HG03439 (cell line): ENCODE results near the gene STX19.
A peak's percentile ranks its signal among the peaks of the same experiment; 100 is the strongest.
"Not testable (repeated sequence)": the region's sequence is repeated elsewhere in the genome, so short reads cannot be mapped to it uniquely, and the experiment has no call there.

Experiments used
- ATAC-seq: cut with Tn5 transposase; IDR thresholded peaks from one replicate; pipeline ENCODE4 v1.9.1; 2021; ENCODE audit warnings: mild to moderate bottlenecking, moderate library complexity; ENCODE audit not compliant: unreplicated experiment

STX19 gene, protein sequence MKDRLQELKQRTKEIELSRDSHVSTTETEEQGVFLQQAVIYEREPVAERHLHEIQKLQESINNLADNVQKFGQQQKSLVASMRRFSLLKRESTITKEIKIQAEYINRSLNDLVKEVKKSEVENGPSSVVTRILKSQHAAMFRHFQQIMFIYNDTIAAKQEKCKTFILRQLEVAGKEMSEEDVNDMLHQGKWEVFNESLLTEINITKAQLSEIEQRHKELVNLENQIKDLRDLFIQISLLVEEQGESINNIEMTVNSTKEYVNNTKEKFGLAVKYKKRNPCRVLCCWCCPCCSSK

DNA sequence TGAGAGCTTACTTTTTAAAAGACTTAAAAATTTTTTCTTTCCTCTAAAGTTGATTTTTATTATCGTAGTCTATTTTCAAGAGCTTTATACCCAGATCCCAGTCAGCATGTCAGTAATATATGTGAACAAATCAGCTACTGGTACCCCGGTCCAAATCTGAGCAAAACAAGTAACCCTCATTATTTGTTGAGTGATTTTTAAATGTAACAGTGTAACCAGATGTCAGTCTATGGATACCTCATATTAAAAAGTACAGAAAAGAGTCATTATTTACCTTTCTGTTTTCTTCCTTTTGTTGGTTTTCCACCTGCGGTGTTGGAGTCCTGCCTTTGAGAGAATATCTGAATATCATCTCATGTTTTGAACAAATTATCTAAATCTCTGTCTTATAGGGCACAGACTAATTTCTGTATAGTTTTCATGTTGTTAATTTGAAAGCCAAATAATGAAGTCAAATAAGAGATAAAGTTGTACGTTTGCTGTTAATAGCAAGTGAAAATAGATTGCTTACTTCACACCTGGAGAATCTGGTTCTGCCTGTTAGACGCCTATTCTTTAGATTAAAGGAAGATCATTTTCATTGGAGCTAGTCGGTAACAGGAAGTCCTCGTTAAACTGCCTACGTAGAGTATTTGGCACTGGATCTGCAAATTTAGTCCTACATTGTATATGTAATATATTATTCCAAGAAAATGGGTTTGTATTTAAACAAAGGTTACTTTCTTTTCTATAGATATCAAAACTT lies at the start of gene STX19:
Gene STX19 (minus strand): TSS at position 505 of the 745 bp plus-strand sequence. CDS start 13,328 bp downstream, outside the sequence.
- ATAC-seq, result no peak

- no peak for ATAC-seq
Observed at GRCh38 chr3:94076055-94076454, 47.7 kb upstream of the STX19 start.

GRCh38 chr3:94071713-94072284 lies 43.4 kb upstream of the STX19 start:
- peak; percentile 60 for ATAC-seq

DNA sequence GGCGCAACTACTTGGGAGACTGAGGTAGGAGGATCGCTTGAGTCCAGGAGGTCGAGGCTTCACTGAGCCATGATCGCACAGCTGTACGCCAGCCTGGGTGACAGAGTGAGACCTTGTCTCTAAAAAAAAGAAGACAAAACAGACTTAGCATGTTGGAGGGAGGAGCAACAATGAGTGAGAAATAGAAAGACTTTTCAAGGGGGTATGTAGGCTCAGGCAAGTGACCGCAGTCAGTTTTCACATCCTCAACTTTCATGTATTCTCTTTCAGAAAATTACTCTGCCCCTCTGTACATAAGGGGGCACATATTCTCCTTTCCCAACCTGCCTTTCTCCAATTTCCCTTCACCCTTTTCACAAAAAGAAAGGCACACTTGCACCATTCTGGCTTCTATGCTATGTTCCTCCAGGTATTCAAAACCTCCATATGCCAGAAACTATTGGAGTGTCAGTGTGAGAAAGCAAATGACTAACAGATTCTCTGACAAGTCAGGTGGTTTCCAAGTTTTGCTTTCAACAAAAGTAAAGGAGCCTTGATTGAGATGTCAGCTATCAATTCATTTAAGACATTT lies 42.0 kb upstream of the STX19 start:
- peak; percentile 76 for ATAC-seq

DNA sequence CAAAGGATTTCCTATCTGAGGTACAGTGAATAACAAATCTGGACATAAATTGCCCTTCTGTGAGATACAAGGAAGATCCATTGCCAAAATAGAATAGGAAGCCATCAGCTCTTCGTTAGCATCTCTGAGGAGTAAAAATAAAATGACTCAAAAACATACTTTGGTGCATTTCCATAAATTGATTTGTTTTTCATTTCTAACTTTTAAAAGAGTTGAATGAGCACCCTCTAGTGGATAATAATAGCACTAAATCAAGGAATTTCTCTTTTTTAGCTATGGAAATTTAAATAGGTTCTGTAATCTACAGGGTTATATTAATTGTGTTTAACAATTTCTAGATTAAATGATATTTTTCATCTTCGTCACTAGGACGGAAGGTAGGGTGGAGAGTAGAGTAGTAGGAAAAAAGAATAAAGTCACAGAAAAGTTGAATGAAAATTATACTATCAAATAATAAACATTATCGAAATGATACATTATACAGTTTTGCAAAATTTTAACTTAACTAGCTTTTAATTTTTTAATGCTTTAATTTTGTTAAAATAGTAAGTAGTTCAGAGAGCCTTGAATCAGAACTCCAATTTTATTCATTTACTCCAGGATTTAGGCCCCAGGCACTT lies 40.9 kb upstream of the STX19 start:
- no peak for ATAC-seq

DNA sequence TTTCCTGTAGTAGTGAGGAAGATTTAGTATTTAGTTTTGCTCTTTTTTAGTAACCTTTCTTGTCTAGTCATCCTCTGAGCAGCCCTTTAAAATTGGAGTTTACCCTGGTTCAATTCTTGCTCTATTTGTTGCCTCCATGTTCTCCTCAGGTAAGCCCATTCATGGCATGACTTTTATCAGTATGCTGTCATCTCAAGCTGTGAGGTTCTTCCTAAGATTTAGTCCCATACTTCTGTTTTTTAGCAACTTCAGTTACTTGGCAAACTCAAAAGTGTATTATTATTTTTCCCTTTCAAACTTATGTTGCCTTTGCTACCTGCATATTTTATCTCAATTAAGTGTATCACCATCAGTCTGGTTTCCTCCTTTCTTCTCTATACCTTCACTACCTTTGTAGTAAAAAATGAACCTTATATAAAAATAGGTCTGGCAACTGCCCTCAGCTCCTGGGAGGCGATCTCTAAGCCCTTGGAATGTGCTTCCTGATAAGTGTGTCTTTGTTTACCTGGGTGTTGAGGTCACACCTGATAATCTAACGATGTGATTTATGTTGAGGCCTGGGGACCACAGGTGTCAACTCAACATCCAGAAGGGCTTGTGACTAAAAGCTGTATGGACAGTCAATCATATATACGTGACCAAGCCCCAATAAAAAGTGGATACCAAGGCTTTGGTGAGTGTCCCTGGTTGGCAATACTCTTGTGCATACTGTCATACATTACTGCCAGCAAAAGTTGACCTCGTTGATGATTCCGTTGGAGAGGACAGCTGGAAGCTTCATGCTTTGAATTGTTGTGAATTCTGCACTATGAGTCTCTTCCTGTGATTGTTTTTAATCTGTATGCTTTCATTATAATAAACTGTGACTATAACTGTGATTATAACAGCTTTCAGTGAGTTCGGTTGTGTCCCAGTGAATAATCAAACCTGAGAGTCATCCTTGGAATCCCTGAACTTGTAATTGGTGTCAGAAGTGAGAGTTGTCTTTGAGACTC lies 38.4 kb upstream of the STX19 start:
- no peak for ATAC-seq

DNA sequence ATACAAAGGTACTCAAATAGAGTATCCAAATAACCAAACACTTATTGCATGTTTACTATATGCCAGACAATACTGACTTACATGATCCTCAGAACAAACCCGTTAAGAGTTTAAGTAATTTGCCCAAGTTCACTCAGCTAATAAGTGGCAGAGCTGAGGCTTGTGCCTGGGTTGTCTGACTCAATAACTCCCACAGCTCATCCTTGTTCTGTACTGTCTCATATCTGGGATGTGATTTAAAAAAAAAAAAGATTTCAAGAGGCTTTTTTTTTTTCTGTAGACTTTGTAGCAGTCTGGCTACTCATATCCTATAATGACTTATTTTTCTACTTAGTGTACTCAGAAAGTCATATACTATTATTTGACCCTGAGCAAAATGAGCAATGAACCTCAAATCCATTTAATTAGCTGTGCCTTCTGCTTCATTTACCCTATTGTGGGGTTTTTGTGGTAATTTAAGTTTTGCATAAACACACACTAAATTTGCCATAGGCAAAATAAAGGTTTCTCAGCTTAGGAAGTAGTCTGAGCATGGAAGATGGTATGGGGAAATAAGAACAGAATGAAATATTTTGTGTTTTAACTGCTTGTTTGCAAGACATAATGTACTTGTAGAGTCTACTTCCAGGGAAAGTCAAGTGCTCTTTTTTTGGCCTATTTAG lies 37.6 kb upstream of the STX19 start:
- no peak for ATAC-seq

DNA sequence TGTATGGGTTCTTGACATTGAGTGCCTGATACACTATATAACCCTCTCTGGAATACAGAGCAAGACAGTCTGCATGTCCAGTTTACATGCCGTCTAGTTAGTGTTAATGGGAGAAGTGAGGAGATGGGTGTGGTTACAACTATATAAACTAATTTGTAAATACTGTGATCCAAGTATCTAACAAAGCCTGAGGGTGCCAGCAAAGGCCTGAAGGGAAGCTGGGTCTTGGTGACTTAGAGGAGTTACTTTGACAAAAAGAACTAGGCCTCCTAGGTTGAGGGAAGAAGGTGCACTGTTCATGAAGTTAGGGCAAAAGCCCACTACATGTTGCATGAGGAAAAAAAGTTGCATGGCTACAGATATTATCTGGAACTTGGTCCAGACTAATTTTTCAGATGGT lies 36.7 kb upstream of the STX19 start:
- no peak for ATAC-seq

DNA sequence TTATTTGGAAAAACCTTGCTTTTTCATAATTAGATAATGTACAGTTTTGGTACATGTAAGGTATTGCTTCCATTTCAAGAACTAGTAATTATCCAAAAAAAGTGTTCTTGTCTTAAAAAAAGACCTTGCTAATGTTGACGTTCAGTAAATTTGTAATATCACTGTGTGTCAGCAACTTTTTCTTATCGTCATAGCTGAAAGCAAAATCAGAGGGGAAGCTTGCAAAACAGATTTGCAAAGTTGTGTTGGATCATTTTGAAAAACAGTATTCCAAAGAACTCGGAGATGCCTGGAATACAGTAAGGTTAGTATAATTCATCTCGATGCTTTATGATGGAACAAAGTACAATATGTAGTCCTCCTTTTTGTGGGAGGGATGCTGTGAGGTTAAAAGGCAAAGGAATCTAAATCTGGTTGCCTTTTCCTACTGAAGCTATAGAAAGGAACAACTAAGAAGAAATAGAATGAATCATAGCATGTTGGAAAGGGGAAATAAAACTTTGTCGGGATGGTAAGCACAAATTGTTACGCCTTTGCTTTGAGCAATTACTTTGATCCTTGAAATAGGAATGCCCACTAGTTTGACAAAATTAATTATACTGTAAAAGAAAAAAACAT lies 36.0 kb upstream of the STX19 start:
- ATAC-seq, result no peak

DNA sequence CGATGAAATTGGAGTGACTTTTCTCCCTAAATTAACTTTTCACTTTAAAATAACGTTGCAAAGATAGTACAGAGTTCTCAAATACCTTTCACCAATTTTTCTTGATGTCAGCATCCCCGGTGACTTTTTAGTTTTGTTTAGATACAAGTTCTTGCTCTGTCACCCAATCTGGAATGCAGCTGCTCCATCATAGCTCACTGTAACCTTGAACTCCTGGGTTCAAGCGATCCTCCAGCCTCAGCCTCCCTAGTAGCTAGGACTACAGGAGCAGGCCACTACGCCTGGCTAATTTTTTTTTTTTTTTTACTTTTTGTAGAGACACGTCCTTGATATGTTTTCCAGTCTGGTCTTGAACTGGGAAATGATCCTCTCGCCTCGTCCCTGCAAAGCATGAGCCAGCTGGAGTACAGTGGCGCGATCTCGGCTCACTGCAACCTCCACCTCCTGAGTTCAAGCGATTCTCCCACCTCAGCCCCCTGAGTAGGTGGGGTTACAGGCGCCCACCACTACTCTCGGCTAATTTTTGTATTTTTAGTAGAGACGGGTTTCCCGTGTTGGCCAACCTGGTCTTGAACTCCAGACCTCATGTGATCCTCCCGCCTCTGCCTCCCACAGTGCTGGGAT lies 35.2 kb upstream of the STX19 start:
- no peak for ATAC-seq

GRCh38 chr3:94062513-94063404 lies 34.4 kb upstream of the STX19 start, which contains the start of the genes DHFR2 and NSUN3:
Gene DHFR2, minus strand, starts transcription at chr3:94062916. Its CDS starts 1,405 bp downstream, at chr3:94061511.
Gene NSUN3, plus strand, starts transcription at chr3:94063061. Its CDS starts 66 bp downstream, at chr3:94063127.
- peak; percentile 95 for ATAC-seq

- ATAC-seq, result no peak
Observed at GRCh38 chr3:94061297-94061696, 32.9 kb upstream of the STX19 start.

GRCh38 chr3:94050546-94050945 lies 22.1 kb upstream of the STX19 start:
- no peak for ATAC-seq

GRCh38 chr3:94049267-94049666 lies 20.9 kb upstream of the STX19 start:
- ATAC-seq, result no peak

- no peak for ATAC-seq
Observed at GRCh38 chr3:94046533-94046932, 18.1 kb upstream of the STX19 start.

DNA sequence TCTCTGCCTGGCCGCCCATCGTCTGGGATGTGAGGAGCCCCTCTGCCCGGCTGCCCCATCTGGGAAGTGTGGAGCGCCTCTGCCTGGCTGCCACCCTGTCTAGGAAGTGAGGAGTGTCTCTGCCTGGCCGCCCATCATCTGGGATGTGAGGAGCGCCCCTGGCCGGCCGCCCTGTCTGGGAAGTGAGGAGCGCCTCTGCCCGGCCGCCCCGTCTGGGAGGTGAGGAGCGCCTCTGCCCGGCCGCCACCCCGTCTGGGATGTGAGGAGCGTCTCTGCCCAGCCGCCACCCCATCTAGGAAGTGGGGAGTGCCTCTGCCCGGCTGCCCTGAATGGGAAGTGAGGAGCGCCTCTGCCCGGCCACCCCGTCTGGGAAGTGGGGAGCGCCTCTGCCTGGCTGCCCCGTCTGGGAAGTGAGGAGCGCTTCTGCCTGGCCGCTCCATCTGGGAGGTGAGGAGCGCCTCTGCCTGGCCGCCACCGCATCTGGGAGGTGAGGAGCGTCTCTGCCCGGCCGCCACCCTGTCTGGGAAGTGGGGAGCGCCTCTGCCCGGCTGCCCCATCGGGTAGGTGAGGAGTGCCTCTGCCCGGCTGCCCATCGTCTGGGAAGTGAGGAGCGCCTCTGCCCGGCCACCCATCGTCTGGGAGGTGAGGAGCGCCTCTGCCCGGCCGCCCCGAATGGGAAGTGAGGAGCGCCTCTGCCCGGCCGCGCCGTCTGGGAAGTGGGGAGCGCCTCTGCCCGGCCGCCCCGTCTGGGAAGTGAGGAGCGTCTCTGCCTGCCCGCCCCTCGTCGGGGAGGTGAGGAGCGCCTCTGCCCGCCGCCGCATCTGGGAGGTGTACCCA lies 15.9 kb upstream of the STX19 start:
- ATAC-seq, result not testable (repeated sequence)

DNA sequence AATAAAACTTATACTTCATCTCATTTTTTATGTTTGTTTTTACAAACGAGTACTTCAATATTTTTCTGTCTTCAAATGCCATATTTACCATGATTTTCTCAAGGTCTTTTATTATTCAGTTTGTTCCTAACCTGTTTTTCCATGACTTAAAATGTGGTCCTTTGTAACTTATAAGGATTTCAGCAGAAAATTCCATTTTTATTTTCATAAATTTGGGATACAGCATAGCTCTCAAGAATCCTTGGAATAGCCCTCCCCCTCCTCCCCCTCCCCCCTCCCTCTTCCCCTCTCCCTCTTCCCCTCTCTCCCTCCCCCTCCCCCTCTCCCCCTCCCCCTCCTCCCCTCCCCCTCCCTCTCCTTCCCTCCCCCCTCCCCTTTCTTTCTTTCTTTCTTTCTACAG lies 14.9 kb upstream of the STX19 start:
- ATAC-seq, result no peak
